GM19239 (cell line): ENCODE results near the gene IL13.
A peak's percentile ranks its signal among the peaks of the same experiment; 100 is the strongest.
"Not testable (repeated sequence)": the region's sequence is repeated elsewhere in the genome, so short reads cannot be mapped to it uniquely, and the experiment has no call there.

Experiments
- DNase-seq: peaks from one replicate; pipeline ENCODE4 v3.0.0; 2011; ENCODE audit warnings: low spot score; ENCODE audit not compliant: insufficient read length
- FAIRE-seq: peaks from 2 replicates; lab custom pipeline; 2011; peaks lifted over from hg19 to GRCh38; lab: Jason Lieb, UNC

IL13 gene

GRCh38 chr5:132657676-132658380, at the start of gene IL13:
Gene IL13 (plus strand): TSS chr5:132658173. CDS start chr5:132658187, 14 bp downstream.
- no peak for FAIRE-seq
- DNase-seq: no peak

- no peak for DNase-seq
- no peak for FAIRE-seq
Measured at GRCh38 chr5:132611965-132612364, 46.0 kb upstream of the IL13 start.

DNA sequence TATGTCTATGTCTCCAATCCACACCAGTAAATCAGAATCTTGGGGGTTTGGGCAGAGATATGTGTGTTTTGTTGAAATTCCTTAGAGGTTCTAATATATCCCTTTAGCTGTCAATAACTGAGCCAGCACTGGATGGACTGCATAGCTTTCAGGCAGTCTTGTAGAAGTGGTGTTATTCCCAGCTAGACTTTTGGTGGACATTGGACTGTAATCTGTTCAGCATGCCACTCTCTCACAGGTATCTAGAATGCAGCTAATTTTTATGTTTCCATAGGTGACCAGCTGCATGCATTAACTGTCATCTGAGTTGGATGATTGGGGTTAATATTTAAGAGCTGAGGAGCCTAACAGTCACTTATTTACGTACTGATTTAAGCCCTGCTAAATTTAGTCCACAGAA, 45.1 kb upstream of the IL13 start:
- no peak for DNase-seq
- FAIRE-seq: no peak

DNA sequence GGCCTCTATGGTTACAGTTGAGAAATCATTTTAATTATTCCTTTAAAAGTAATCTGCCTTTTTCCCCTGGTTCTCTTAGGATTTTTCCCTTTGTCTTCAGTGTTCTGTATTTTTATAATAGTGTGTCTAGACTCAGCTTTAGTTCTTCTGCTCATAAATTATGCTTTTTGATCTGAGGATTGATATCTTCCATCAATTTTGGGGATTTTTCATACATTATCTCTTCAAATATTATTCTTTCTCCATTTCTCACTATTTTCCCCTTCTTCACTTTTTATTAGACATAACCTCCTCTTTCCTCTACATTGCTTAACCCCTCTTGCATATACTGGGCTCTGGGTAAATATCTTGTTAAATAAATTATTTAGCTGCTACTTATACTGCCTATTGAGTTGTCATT, 36.3 kb upstream of the IL13 start:
- peak; percentile 4 for FAIRE-seq

DNA sequence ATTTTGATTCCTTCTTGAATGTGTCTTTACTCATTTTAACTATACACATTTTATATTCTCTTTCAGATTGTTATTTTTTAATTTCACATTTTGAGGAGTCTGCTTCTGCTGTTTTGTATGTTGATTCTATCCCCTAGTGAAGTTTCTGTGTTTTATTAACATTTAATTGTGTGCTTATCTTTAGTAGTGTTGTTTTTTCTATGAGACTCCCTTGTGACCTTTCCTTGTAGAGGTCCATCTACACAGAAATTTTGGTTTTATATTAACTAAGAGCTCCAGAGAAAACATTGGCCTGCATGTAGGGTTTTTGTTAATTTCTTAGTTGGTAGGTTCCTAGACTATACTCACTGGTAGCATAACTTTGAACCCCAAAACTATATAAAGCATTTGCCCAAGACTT, 35.4 kb upstream of the IL13 start:
- no peak for DNase-seq
- FAIRE-seq: no peak

More for the DNA sequence above, 36.3 kb upstream of the IL13 start:
- no peak for DNase-seq

GRCh38 chr5:132627470-132627869, 30.5 kb upstream of the IL13 start:
- DNase-seq (no peak), FAIRE-seq (peak; percentile 4)

GRCh38 chr5:132628814-132629213, 29.2 kb upstream of the IL13 start:
- FAIRE-seq: peak; percentile 82

DNA sequence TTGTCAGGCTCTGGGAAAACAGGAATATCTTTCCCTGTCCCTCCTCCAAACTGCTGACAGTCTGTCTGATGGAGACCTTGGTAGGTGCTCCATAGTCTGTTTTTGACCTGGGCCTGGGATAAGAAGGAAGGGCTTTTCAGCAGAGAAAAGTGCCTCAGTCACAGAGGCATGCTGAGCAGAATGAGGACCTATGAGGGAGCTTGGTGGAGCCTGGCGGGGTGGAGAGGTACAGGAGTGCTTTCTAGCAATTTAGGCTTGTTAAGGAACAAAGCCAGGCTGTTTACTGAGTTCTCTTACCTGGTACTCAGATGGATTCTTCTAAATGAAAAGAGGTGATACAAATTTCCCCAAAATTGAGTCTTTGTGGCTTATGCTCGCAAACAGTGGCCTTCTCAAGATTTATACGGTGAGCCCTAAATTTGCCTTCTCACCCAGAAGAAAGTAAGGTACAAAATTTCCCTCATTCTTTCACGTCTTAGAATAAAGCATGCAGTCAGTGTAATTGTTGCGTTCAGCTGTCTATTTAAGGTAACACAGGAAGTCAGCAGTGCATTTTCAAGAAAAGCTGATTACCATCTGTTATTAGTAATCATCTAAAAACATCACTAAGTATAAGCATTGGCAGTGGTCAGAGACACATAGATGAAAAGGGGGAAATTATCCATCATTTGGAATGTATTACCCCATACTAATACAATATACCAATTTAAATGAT, 28.6 kb upstream of the IL13 start:
- FAIRE-seq: peak; percentile 45
- DNase-seq: no peak

More at GRCh38 chr5:132628814-132629213, 29.2 kb upstream of the IL13 start:
- no peak for DNase-seq

DNA sequence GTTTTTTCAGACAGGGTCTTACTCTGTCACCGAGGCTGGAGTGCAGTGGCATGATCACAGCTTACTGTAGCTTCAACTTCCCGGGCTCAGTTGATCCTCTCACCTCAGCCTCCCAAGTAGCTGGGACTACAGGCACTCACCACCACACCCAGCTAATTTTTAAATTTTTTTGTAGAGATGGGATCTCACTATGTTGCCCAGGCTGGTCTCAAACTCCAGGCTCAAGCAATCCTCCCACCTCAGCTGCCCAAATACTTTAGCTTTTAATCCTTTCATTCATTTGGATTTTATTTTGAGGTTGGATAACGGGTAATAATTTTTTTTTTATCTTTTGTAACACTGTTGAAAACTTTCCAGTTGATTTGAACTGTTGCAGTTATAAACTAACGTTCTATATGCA, 24.4 kb upstream of the IL13 start:
- DNase-seq, FAIRE-seq: not testable (repeated sequence)

- FAIRE-seq (peak; percentile 85), DNase-seq (no peak)
Measured at GRCh38 chr5:132635873-132636272, 22.1 kb upstream of the IL13 start.

GRCh38 chr5:132637241-132637640, 20.7 kb upstream of the IL13 start:
- FAIRE-seq: no peak
- no peak for DNase-seq

DNA sequence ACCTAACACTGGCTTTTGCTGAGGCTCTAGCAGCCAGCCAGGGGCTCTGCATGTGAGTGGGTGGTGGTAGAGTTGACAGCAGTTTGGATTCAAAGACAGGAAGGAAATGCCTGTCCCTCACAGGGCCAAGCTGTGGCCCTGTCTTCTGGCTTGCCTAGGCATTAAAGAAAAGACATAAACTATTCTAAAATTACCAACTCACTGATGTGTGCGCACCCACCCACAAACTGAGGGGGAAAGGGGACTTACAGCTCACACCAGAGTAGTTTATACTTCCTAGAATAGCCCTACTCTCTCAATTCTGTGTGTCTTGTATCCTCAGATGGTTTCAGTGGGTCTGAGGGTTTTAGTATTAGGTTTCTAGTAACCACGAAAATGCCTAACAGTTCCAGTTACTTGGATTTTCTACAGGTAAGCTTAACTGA, 18.3 kb upstream of the IL13 start:
- DNase-seq (no peak), FAIRE-seq (peak; percentile 90)

DNA sequence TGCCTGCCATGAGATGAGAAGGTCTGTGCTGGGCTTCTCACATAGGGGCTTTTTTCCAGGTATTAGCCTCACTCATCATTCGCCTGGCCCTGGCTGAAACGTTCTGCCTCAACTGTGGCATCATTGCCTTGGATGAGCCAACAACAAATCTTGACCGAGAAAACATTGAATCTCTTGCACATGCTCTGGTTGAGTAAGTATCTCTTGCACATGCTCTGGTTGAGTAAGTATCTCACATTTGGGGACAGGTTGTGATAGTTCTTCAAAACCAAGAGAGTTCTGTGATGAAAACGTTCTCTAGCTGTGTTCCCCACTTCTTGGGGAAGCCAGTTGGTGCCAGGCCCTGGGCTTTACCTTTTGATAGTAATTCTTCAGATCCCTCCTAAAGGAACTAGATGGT, 17.4 kb upstream of the IL13 start:
- no peak for FAIRE-seq
- no peak for DNase-seq

DNA sequence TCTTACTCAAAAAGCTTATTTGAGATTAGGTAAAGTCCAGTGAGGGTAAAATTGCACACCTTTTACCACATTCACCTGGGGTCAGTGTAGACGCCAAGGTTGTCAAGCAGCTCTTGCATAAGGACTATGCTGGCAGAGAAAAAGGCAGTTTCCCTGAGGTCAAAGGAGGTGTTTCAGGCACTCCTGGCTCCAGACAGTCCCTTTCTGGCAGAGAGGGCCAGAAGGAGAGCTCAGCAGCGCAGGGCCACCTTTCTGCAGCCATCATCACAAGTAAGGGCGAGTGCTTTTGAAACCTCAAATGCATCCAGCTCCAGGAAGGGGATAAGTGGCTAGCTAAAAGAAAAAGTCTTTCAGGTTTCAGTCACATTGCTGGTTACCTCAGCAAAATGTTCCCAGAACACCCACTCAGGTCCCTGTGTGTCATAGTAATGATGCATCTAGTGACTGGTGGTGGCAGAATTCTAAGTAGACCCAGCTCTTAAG, 16.7 kb upstream of the IL13 start:
- no peak for DNase-seq
- peak; percentile 42 for FAIRE-seq

- DNase-seq (no peak), FAIRE-seq (no peak)
Measured at GRCh38 chr5:132641841-132642240, 16.1 kb upstream of the IL13 start.

DNA sequence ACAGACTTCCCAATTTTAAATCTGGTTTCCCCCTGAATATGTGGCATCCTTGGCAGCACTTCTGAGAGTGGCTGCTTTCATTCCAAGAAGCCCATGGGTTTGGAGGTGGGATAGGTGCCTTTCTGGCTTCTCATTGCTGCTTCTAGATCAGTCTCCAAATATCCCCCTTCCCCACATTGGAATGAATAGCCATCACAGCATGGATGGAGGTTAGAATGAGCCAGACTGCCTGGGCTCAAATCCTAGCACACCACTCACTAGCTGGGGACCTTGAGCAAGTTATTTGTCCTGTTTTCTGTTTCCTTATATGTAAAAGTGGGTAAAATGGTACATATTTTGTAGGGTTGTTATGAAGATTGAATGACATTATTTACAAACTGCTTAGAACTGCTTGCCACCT, 13.8 kb upstream of the IL13 start:
- DNase-seq (no peak), FAIRE-seq (no peak)

DNA sequence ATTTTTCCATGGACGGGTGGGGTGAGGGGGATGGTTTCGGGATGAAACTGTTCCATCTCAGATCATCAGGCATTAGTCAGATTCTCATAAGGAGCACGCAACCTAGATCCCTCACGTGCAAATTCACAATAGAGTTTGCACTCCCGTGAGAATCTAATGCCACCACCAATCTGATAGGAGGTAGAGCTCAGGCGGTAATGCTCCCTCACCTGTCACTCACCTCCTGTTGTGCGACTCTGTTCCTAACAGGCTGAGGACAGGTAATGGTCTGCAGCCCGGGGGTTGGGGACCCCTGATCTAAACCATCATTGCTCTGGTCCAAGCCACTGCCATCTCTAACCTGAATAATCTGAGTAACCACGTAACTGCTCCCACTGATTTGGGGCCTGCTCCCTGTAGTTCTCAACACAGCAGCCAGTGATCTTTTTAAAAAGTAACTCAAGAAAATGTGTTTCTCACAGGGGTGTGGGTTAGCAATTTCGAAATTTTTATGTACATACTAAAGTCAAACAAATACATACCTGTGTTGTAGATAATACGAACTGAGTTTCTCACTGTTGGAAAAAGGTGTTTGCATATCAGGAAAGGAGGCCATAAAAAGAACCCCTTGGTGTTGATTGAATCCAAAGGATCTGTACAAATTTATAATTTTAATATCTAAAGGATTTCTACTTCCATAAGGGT, 11.2 kb upstream of the IL13 start:
- no peak for FAIRE-seq

DNA sequence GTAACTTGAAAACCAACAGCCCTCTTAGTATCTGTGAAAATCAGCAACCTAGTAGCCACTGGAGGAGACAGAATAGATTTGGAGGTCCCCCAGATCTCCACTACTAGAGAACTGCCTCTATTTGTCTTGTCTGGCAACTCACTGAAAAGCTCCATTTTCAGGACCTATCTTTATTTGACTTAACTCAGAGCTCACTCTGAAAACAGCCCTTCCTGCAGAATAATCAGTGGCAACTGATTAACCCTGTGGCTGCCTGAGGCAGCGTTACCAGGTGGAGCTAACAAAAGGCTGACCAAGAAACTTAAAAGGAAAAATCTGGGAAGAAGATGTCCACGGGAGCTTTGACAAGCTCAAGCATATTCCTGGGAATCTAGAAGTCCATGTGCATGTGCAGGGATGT, 10.5 kb upstream of the IL13 start:
- no peak for FAIRE-seq
- DNase-seq: no peak

More for the DNA sequence above, 11.2 kb upstream of the IL13 start:
- DNase-seq: no peak

DNA sequence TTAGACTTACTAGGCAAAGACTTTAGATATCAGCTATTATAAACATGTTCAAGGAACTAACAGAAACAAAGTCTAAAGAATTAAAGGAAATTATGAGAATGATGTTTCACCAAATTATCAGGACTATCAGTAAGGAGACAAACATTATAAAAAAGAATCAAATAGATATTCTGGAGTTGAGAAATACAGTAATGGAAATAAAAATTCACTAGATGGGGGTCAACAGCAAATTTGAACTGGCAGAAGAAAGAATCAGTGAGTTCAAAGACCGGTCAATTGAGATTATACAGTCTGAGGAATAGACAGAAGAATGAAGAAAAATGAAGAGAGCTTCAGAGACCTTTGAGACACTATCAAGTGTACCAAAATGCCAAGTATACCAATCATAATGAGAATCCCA, 9.6 kb upstream of the IL13 start:
- FAIRE-seq: no peak
- no peak for DNase-seq

DNA sequence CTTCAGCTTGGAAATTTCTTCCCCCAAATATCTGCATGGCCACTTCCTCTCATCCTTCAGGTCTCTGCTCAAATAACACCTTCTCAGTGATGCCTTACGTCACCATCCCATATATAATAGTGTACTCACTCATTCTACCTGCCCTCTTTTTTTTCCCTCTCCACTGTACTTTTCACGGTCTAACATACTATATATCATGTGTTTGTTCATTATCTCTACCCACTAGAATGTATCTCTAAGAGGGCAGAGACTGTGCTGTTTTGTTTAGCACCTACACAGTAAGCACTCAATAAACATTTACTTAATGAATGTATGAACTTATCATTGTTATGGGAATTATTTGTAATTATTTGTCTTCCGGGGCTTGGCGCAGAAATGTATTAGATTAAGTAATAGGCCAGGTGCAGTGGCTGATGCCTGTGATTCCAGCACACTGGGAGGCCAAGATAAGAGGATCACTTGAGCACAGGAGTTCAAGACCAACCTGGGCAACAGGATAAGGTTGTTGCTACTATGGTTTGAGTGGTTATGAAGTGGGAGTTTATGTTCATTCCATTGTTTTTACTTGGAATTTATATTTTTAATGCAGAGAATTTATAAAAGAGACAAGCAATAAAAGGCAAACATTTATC, 6.0 kb upstream of the IL13 start:
- DNase-seq (no peak), FAIRE-seq (no peak)

GRCh38 chr5:132653716-132654115, 4.3 kb upstream of the IL13 start:
- DNase-seq (no peak), FAIRE-seq (no peak)
